Prostate gland (tissue), 2 donors: ENCODE data around the gene REXO4.

Experiments used
- CTCF ChIP-seq, 4 experiments: fragments of 200-600 bp in 2 of 4; fragments of 450-650 bp in 2 of 4; sonication (generic) in 2 of 4; IDR thresholded peaks; 1 replicate in 3 of 4; 2 replicates in 1 of 4; pipeline ENCODE4 v1.5.1; 2016 to 2019; ENCODE audit warnings: antibody characterized with exemption in 4 of 4, mild to moderate bottlenecking in 2 of 4, moderate library complexity in 2 of 4
- POLR2A ChIP-seq: fragments of 450-650 bp; IDR thresholded peaks from one replicate; pipeline ENCODE4 v1.6.1; 2016; ENCODE audit warnings: antibody characterized with exemption, mild to moderate bottlenecking

- TF ChIP-seq CTCF (IDR thresholded peaks at IDR 0.05) (no peak), POLR2A (no peak)
These were observed 21.5 kb upstream of the REXO4 start for GRCh38 chr9:133439337-133439736.
